Natural killer cell (primary cell): ENCODE data around the gene MUCL3. TPM values are rescaled to one million over a fixed set of nuclear protein-coding genes. Genes with fewer than 3 reads are reported as not detected.
A peak's percentile ranks its signal among the peaks of the same experiment; 100 is the strongest.

ENCODE experiments used
- ATAC-seq, 3 donors: fragments of 150-1000 bp in 2 of 3; fragments of 200-7000 bp in 1 of 3; cut with Tn5 transposase; 1 replicate in 1 of 3; 2 replicates in 2 of 3; pipeline ENCODE4 v1.10.0; 2021; ENCODE audit warnings: mild to moderate bottlenecking in 2 of 3, moderate library complexity in 2 of 3
- DNase-seq, 2 donors: peaks; one replicate each; pipeline versions ENCODE4 v3.0.0 to v3.0.0-alpha.2; 2013 to 2021; ENCODE audit warnings: mixed read lengths in 1 of 2
- H3K27ac ChIP-seq: one replicate; pipeline ENCODE4 v1.5.1; 2013; ENCODE audit warnings: mild to moderate bottlenecking, low read length
- H3K27me3 ChIP-seq: one replicate; pipeline ENCODE4 v1.6.1; 2013; ENCODE audit warnings: low read length; ENCODE audit not compliant: control insufficient read depth, insufficient read depth
- H3K36me3 ChIP-seq: one replicate; pipeline ENCODE4 v1.6.1; 2013; ENCODE audit warnings: low read length; ENCODE audit not compliant: control insufficient read depth, insufficient read depth
- H3K4me1 ChIP-seq: one replicate; pipeline ENCODE4 v1.6.1; 2013; ENCODE audit warnings: low read length; ENCODE audit not compliant: control insufficient read depth, insufficient read depth
- H3K4me3 ChIP-seq: one replicate; pipeline ENCODE4 v1.5.1; 2013; ENCODE audit warnings: low read length
- H3K9me3 ChIP-seq: one replicate; pipeline ENCODE4 v1.6.1; 2013; ENCODE audit warnings: low read length; ENCODE audit not compliant: control insufficient read depth, insufficient read depth
- H3K27ac Mint-ChIP-seq, 2 donors: one replicate each; pipeline ENCODE4 v1.8.0; 2022; ENCODE audit warnings: mild to moderate bottlenecking in 2 of 2, mixed read lengths in 2 of 2, moderate library complexity in 1 of 2
- H3K27me3 Mint-ChIP-seq, 2 donors: one replicate each; pipeline ENCODE4 v1.8.0; 2022; ENCODE audit warnings: low read depth in 2 of 2, mixed read lengths in 2 of 2
- H3K36me3 Mint-ChIP-seq: one replicate; pipeline ENCODE4 v1.8.0; 2022; ENCODE audit warnings: mixed read lengths
- H3K4me1 Mint-ChIP-seq, 2 donors: one replicate each; pipeline ENCODE4 v1.8.0; 2022; ENCODE audit warnings: mixed read lengths in 2 of 2
- H3K4me3 Mint-ChIP-seq: one replicate; pipeline ENCODE4 v1.8.0; 2022; ENCODE audit warnings: mild to moderate bottlenecking, moderate library complexity, mixed read lengths
- H3K9me3 Mint-ChIP-seq, 2 donors: one replicate each; pipeline ENCODE4 v1.8.0; 2022; ENCODE audit warnings: mixed read lengths in 2 of 2
- CTCF ChIP-seq: fragments of 200-600 bp; IDR thresholded peaks from one replicate; pipeline ENCODE4 v1.8.0; 2022; ENCODE audit warnings: antibody characterized with exemption
- WGBS: methylation state at CpG from one replicate; pipeline ENCODE4 v1.1.7; 2013; ENCODE audit warnings: missing lambda C conversion rate; ENCODE audit not compliant: insufficient coverage; 5-methylcytosine and 5-hydroxymethylcytosine counted together
- intact Hi-C: fragments of 100-400 bp; cut with micrococcal nuclease; formaldehyde crosslinking; loops from one replicate; pipeline ENCODE4 v1.14.2; 2022
- total RNA-seq, 4 donors: library from RNA; stranded (reverse); fragments of 120-200 nt in 1 of 4; gene quantifications; one replicate each; pipeline versions ENCODE4 v1.2.3 to v1.2.4, GENCODE V29; 2013 to 2022

Gene MUCL3
- total RNA-seq, 3 donors from 2014 or later (not counting 1 experiment from before 2014, with no cell fraction given): not detected

DNA sequence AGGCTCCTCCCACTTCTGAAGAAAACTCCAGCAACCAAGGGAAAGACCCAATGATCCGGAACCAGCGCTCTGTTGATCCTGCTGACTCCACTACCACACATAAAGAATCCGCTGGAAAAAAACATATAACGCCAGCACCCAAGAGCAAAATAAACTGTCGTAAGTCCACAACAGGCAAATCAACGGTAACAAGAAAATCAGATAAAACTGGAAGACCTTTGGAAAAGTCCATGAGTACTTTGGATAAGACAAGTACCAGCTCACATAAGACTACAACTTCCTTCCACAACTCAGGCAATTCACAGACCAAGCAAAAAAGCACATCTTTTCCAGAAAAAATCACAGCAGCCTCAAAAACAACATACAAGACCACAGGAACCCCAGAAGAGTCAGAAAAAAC, 8.0 kb downstream of the MUCL3 start:
- H3K36me3 Mint-ChIP-seq: no peaks in the 10 kb centered on the region
- Histone ChIP-seq H3K4me1 (no peaks in the 10 kb centered on the region), H3K27me3 (no peaks in the 10 kb centered on the region), H3K36me3 (no peaks in the 10 kb centered on the region), H3K9me3 (no peaks in the 10 kb centered on the region), H3K27ac (no peak overlapping the region), H3K4me3 (no peak overlapping the region)
- intact Hi-C loops: no loop called here
- no peak overlapping the region for H3K4me3 Mint-ChIP-seq
- H3K27ac Mint-ChIP-seq: no peak overlapping the region
- peaks cover 68 to 84% of the 10 kb centered on the region in 2 donors for H3K27me3 Mint-ChIP-seq
- TF ChIP-seq CTCF: no peak
- DNase-seq: no peak
- ATAC-seq: no peak
- WGBS: 95% methylated on average over 6 of the region's 6 CpGs
- peaks cover 0 to 5% of the 10 kb centered on the region in 2 donors for H3K9me3 Mint-ChIP-seq
- no peaks in the 10 kb centered on the region for H3K4me1 Mint-ChIP-seq

DNA sequence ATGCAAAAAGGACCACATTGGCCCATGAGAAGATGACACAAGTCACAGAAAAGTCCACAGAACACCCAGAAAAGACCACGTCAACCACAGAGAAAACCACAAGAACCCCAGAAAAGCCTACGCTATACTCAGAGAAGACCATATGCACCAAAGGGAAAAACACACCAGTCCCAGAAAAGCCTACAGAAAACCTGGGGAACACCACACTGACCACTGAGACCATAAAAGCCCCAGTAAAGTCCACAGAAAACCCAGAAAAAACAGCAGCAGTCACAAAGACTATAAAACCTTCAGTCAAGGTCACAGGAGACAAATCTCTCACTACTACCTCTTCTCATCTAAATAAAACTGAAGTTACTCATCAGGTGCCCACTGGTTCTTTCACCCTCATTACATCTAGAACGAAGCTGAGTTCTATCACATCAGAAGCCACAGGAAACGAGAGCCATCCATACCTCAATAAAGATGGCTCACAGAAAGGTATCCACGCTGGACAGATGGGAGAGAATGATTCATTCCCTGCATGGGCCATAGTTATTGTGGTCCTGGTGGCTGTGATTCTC, 11.2 kb downstream of the MUCL3 start:
- peaks cover 69 to 77% of the 10 kb centered on the region in 2 donors for H3K27me3 Mint-ChIP-seq
- no peak for ATAC-seq
- peaks cover 0 to 11% of the 10 kb centered on the region in 2 donors for H3K4me1 Mint-ChIP-seq
- DNase-seq: no peak
- H3K4me3 Mint-ChIP-seq: no peak overlapping the region
- peaks cover 15% of the 10 kb centered on the region for H3K4me1 ChIP-seq
- no peaks in the 10 kb centered on the region for H3K36me3 Mint-ChIP-seq
- no peak overlapping the region for H3K27ac Mint-ChIP-seq
- no peak overlapping the region for H3K4me3 ChIP-seq
- 62% methylated on average over 5 of the region's 5 CpGs for WGBS
- H3K27ac ChIP-seq: no peak overlapping the region
- H3K27me3 ChIP-seq: peaks cover 4% of the 10 kb centered on the region
- peaks cover 0 to 5% of the 10 kb centered on the region in 2 donors for H3K9me3 Mint-ChIP-seq
- H3K36me3 ChIP-seq: no peaks in the 10 kb centered on the region
- no peak for TF ChIP-seq CTCF
- no peaks in the 10 kb centered on the region for H3K9me3 ChIP-seq
- intact Hi-C loops: no loop called here

GRCh38 chr6:30954631-30955366, 14.0 kb downstream of the MUCL3 start:
- Histone ChIP-seq H3K9me3 (no peaks in the 10 kb centered on the region), H3K27me3 (peaks cover 4% of the 10 kb centered on the region), H3K36me3 (no peaks in the 10 kb centered on the region), H3K27ac (no peak overlapping the region), H3K4me1 (peaks cover 15% of the 10 kb centered on the region), H3K4me3 (peak overlapping the region; percentile 29)
- Mint-ChIP-seq H3K27ac (peak overlapping the region in 1 of 2 donors; percentile 19), H3K4me3 (peak overlapping the region; percentile 87), H3K9me3 (peaks cover 0 to 2% of the 10 kb centered on the region in 2 donors), H3K36me3 (no peaks in the 10 kb centered on the region), H3K27me3 (peaks cover 66 to 75% of the 10 kb centered on the region in 2 donors), H3K4me1 (peaks cover 0 to 15% of the 10 kb centered on the region in 2 donors)
- 74% methylated on average over 8 of the region's 9 CpGs for WGBS
- TF ChIP-seq CTCF: no peak
- intact Hi-C loops: no loop called here
- DNase-seq (no peak), ATAC-seq (peak in 1 of 3 donors; percentile 20)
